Measurements from ENCODE around the gene MGAT1.
"Not testable (repeated sequence)": the region's sequence is repeated elsewhere in the genome, so short reads cannot be mapped to it uniquely, and the experiment has no call there.

MGAT1 gene

DNA sequence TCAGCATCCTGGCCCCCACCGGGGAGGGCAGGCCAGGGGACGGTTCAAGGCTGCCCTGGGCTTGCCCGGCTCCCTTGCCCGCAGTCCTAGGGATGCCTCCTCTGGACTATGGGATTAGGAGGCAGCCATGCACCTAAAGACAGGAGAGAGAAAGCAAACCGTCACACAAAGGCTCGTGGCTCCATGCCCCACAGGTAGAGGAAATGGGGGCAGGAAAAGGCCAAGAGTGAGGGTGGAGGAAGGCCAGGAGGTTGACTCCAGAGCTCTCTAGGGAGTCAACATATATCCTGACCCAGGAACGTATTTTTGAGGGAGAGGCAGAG, 9.7 kb downstream of the MGAT1 start:
- DNase-seq (ENCODE audit: insufficient read length, low spot score) (no peak), FAIRE-seq (no peak)
- TF ChIP-seq, protein P1, sequence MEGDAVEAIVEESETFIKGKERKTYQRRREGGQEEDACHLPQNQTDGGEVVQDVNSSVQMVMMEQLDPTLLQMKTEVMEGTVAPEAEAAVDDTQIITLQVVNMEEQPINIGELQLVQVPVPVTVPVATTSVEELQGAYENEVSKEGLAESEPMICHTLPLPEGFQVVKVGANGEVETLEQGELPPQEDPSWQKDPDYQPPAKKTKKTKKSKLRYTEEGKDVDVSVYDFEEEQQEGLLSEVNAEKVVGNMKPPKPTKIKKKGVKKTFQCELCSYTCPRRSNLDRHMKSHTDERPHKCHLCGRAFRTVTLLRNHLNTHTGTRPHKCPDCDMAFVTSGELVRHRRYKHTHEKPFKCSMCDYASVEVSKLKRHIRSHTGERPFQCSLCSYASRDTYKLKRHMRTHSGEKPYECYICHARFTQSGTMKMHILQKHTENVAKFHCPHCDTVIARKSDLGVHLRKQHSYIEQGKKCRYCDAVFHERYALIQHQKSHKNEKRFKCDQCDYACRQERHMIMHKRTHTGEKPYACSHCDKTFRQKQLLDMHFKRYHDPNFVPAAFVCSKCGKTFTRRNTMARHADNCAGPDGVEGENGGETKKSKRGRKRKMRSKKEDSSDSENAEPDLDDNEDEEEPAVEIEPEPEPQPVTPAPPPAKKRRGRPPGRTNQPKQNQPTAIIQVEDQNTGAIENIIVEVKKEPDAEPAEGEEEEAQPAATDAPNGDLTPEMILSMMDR (IDR thresholded peaks at IDR 0.05; ENCODE audit: insufficient read depth, missing control alignments) = no peak

DNA sequence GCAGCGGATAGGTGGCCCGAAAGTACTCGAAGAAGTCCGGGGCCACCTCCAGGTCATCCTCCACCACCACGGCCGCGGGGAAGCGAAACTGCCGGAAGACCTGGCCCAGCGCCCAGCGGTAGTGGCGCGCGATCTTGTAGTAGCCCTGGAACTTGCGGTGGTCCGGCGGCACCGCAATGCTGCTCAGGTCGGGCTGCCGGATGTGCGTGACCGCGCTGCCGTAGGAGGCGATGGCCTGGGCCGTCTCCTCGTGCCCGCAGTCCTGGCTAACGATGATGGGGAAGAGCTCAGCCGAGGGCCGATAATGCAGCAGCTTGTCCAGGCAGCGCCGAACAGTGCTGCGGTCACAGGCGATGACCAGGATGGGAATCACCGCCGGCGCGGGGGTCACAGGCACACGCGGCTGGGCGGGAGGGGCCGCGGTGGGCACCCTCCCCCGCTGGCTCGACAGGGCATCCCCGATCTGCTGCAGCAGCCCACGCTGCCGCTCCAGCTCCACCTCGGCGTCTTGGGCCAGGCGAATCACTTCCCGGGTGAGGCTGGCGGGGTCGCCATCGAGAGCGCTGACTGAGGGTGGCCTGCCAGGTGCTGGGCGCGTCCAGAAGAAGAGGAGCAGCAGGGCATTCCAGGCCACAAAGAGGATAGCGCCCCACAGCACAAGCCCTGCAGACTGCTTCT, 10.2 kb downstream of the MGAT1 start:
- DNase-seq (ENCODE audit: insufficient read length, low spot score) (no peak), FAIRE-seq (no peak)
- TF ChIP-seq, protein P1 (IDR thresholded peaks at IDR 0.05; ENCODE audit: insufficient read depth, missing control alignments) = no peak

DNA sequence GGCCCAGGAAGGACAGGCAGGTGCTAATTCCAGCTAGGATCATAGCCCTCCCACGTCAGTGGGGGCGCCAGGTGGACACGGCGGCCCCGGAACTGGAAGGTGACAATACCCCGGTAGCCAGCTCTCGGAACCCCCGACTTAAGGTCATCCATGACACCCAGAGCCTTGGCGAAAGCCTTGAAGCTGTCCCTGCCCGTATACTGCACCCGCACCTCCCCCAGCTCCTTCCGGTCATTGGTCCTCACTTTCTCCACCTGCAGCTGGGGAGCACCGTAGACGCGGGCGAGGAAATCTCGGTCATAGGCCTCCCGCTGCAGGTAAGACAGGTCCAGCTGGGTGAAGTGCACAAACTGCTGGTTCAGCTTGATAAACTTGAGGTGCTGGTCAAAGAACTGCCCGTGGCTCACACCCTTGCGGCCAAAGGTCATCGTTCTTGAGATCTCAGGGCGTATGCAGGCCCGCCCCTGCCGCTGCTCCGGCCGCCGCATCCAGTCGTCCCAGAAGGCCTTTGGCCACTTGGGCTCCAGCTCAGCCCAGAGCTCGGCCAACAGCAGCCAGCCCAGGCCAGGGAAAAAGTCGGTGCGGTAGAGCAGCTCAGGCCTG, 10.9 kb downstream of the MGAT1 start:
- DNase-seq (ENCODE audit: insufficient read length, low spot score) (no peak), FAIRE-seq (no peak)
- TF ChIP-seq, protein P1 (IDR thresholded peaks at IDR 0.05; ENCODE audit: insufficient read depth, missing control alignments) = no peak

DNA sequence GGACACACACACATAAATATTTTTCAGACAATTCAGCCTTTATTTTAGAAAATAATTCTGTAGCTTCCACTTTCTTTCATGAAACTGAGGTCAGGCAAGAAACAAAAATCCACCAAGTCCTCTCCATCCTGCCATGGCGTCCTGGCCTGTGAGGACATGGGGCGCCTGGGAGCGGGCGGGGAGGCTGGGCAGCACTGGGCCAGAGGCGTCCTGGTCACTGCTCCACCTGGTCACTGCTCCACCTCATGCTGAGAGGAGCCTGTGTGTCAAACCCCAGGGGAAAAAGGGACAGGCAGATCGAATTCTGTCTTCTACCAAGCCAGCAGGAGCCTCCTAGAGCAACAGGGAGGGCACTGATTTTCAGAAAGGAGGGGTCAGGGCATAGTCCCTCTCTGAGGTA, 12.1 kb downstream of the MGAT1 start:
- FAIRE-seq (no peak), DNase-seq (ENCODE audit: insufficient read length, low spot score) (no peak)
- TF ChIP-seq, protein P1 (IDR thresholded peaks at IDR 0.05; ENCODE audit: insufficient read depth, missing control alignments) = no peak

DNA sequence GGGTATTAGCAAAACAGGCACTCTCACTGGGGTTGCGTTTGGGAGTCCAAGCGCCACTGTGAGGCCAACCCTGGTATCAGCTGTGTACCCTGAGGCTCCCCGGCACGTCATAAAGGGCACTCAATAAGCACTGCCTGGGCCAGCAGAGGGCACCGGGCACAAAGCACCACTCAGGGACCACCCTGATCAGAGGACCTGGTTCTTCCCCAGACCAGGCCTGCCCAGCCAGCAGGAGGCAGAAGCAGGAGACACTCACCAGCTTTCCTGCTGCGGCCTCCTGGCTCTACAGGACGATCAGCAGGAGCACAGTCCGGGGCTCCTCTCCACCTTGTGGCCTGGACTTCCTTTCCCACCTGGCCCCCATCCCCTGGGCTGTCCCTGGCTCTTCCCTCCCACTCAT, 12.6 kb downstream of the MGAT1 start:
- no peak for FAIRE-seq
- TF ChIP-seq, protein P1 (IDR thresholded peaks at IDR 0.05; ENCODE audit: insufficient read depth, missing control alignments) = peak; percentile 34

DNA sequence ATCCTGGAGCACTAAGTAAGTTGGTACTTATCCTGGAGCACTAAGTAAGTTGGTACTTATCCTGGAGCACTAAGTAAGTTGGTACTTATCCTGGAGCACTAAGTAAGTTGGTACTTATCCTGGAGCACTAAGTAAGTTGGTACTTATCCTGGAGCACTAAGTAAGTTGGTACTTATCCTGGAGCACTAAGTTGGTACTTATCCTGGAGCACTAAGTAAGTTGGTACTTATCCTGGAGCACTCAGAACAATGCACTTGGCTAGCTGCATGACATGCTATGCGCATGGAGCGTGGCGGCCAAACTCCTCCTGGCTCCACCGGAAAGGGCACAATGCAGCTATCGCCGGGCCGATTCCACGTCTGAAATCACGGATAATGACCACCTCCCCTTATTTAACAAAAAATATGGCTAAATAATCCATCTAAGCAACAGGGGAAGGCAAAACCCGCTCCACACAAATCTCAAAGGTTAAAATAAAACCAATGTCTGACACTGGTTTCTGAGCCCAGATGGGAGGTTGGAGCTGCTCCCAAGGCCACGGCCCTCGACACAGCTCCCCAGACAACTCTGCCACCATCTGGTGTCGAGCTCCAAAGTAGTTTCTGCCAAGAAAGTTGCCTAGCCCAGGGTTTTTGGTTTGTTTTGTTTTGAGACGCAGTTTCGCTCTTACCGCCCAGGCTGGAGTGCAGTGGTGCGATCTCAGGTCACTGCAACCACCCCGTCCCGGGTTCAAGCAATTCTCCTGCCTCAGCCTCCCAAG, 13.8 kb downstream of the MGAT1 start:
- not testable (repeated sequence) for FAIRE-seq; DNase-seq (ENCODE audit: insufficient read length, low spot score)
- TF ChIP-seq, protein P1 (IDR thresholded peaks at IDR 0.05; ENCODE audit: insufficient read depth, missing control alignments) = peak; percentile 8

More for the DNA sequence above, 12.6 kb downstream of the MGAT1 start:
- no peak for DNase-seq (ENCODE audit: insufficient read length, low spot score)
